Activated CD4-positive, alpha-beta memory T cell treated with anti-CD3 and anti-CD28 coated beads for 36 hours (primary cell): ENCODE measurements around the gene ATPAF2. TPM values are rescaled to one million over a fixed set of nuclear protein-coding genes. Genes with fewer than 3 reads are reported as not detected.

Source experiments
- CTCF ChIA-PET: fragments of 350-600 bp; sonication (Branson Sonifier 250); formaldehyde crosslinking; loops from one replicate; lab custom pipeline; 2021; ENCODE audit warnings: antibody characterized with exemption, inconsistent platforms; lab: Charles Lee
- POLR2A ChIA-PET: fragments of 350-600 bp; sonication (Branson Sonifier 250); formaldehyde crosslinking; loops from one replicate; lab custom pipeline; 2021; ENCODE audit warnings: antibody characterized with exemption; lab: Charles Lee
- DNase-seq: peaks from one replicate; pipeline ENCODE4 v3.0.0-alpha.2; 2020
- H3K27ac Mint-ChIP-seq: one replicate; pipeline ENCODE4 v1.8.0; 2021; ENCODE audit warnings: mixed read lengths
- H3K27me3 Mint-ChIP-seq: one replicate; pipeline ENCODE4 v1.8.0; 2021; ENCODE audit warnings: mixed read lengths
- H3K36me3 Mint-ChIP-seq: one replicate; pipeline ENCODE4 v1.8.0; 2021; ENCODE audit warnings: mixed read lengths
- H3K4me1 Mint-ChIP-seq: one replicate; pipeline ENCODE4 v1.8.0; 2021; ENCODE audit warnings: low read depth, mixed read lengths
- H3K4me3 Mint-ChIP-seq: one replicate; pipeline ENCODE4 v1.8.0; 2021; ENCODE audit warnings: mild to moderate bottlenecking, mixed read lengths
- H3K9me3 Mint-ChIP-seq: one replicate; pipeline ENCODE4 v1.8.0; 2021; ENCODE audit warnings: mixed read lengths
- intact Hi-C: fragments of 100-400 bp; cut with micrococcal nuclease; formaldehyde crosslinking; loops from one replicate; pipeline ENCODE4 v1.15.1; 2023
- total RNA-seq, 2 experiments: library from RNA; stranded (reverse); gene quantifications; one replicate each; pipeline ENCODE4 v1.2.3, GENCODE V29; 2021

ATPAF2 gene
- total RNA-seq, 2 experiments from 2014 or later: 27.5 to 30.0 TPM

DNA sequence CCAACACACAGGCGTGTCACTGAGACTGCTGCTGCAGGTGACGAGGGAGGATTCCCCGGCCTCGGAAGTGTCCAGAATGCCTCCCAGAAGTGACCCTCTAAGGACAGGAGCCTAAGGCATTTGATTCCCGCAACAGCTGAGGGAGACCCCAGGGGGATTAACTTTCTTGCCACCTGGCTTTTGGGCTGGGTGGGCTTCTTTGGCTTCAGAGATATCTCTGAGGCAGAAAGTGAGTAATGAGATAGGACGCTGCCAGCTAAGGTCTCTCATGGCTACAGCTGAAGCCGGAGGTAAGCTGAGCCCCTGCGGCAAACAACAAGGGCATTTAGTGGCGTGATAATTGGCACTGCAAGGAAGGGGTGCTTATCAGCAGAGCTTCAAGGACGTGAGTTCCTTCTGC, 49.4 kb downstream of the ATPAF2 start:
- Mint-ChIP-seq H3K27me3 (no peaks in the 10 kb centered on the region), H3K27ac (no peak overlapping the region), H3K36me3 (no peaks in the 10 kb centered on the region), H3K4me1 (no peaks in the 10 kb centered on the region), H3K9me3 (no peaks in the 10 kb centered on the region), H3K4me3 (no peak overlapping the region)
- intact Hi-C loops: loop anchor here (5.0 kb wide), 1 partner anchor 48 kb away; the partner anchor contains the start of genes ATPAF2 and GID4
- no peak for DNase-seq
- ChIA-PET CTCF (no interaction called here), POLR2A (no interaction called here)

DNA sequence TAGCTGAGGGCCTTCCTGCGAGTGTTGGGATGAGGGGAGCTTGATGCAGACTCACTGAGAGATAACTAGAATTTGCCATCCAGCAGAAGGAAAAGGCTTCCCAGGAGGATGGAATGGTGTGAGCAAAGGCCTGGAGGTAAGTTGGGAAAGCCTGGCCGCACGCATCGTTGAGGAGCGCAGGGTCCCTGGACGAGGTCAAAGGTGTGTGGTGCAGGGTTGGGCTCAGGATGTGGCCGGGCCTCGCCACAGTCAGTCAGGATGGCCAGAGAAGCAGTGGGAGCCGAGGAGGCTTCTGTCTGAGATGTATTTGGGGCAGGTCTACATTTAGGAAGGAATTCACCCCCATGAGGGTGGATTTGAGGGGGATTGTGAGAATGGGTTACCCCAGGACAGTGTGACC, 49.9 kb downstream of the ATPAF2 start:
- Mint-ChIP-seq H3K36me3 (no peaks in the 10 kb centered on the region), H3K27ac (no peak overlapping the region), H3K9me3 (no peaks in the 10 kb centered on the region), H3K27me3 (no peaks in the 10 kb centered on the region), H3K4me1 (no peaks in the 10 kb centered on the region), H3K4me3 (no peak overlapping the region)
- no peak for DNase-seq
- ChIA-PET CTCF (no interaction called here), POLR2A (no interaction called here)
- intact Hi-C loops: no loop called here

DNA sequence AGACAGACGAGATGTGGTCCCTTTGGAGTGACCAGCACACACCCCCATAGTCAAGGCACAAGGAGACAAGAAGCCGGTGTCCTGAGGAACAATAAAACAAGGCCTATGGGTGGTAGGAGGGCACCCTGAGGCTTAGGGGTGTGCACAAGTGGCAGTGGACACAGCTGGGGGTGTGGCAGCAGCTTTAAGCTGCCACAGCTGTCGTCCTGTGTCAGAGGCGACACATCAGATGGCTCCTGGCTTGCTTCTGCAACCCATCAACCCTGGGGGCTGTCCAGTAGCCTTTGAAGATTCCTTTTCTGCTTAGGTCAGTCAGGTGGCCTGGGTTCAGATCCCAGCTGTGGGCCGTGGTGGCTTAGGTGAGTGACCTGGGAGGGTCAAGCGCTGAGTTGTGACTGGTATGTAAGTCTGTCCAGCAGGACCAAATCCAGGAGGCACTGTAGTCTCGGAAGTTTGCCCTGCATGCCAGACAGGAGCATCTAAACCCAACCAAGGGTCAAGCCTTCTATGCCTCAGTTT, 50.5 kb downstream of the ATPAF2 start:
- ChIA-PET CTCF (no interaction called here), POLR2A (no interaction called here)
- no peaks in the 10 kb centered on the region for H3K9me3 Mint-ChIP-seq
- no peaks in the 10 kb centered on the region for H3K27me3 Mint-ChIP-seq
- intact Hi-C loops: no loop called here
- no peak overlapping the region for H3K27ac Mint-ChIP-seq
- H3K36me3 Mint-ChIP-seq: no peaks in the 10 kb centered on the region
- no peak for DNase-seq
- H3K4me1 Mint-ChIP-seq: no peaks in the 10 kb centered on the region
- H3K4me3 Mint-ChIP-seq: no peak overlapping the region

DNA sequence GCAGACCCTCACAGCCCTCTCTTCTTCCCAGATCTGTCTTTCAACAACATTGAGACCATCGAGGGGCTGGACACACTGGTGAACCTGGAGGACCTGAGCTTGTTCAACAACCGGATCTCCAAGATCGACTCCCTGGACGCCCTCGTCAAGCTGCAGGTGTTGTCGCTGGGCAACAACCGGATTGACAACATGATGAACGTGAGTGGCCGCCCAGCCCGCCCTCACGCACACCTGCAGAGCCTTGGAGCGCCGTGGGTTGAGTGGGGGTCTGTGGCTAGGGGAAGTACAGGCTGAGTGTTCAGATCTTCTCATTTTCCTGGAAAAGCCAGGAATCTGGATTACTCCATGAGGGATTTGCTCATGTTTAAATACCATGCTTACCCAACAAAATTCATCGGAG, 51.1 kb downstream of the ATPAF2 start:
- no peaks in the 10 kb centered on the region for H3K27me3 Mint-ChIP-seq
- no peaks in the 10 kb centered on the region for H3K9me3 Mint-ChIP-seq
- no peak overlapping the region for H3K27ac Mint-ChIP-seq
- H3K4me3 Mint-ChIP-seq: no peak overlapping the region
- no peaks in the 10 kb centered on the region for H3K4me1 Mint-ChIP-seq
- no peaks in the 10 kb centered on the region for H3K36me3 Mint-ChIP-seq
- ChIA-PET CTCF (no interaction called here), POLR2A (no interaction called here)
- intact Hi-C loops: no loop called here
- no peak for DNase-seq

DNA sequence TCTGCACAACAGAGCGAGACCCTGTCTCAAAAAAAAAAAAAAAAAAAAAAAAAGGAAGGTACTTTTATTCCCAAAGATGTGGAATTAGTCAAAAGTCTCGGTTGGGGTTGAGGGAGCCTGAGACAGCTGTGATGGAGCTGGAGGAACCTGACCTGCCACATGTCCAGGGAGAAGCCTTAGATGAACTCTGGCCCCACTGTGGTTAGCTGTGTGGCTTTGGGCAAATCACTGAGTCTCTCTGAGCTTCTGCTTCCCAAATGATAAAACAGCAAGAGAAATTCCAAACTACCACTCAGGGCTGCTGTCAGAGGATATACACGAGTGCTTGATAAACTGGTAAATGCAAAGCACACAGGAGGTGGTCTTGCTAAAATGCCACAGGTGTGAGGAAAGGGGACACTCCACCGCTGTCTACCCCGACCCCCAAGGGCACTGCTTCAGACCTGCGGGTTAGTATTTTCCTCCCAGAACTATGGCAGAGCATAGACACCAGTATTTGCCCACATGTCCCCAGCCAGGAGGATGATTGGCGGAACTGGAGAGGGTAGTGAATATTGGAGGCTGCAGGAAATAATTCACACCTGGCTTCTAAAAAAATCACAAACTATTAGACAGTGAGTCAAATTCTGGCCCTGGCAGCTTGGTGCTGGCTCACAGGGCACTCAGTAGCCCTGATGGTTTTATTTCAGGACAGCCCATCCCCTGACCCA, 51.6 kb downstream of the ATPAF2 start:
- H3K4me1 Mint-ChIP-seq: no peaks in the 10 kb centered on the region
- CTCF ChIA-PET: interaction anchor here (0.6 kb wide), 1 partner anchor 47 kb away, joined by 3 read pairs; no protein-coding TSS in a partner anchor
- H3K9me3 Mint-ChIP-seq: no peaks in the 10 kb centered on the region
- no peak for DNase-seq
- no peaks in the 10 kb centered on the region for H3K36me3 Mint-ChIP-seq
- no peaks in the 10 kb centered on the region for H3K27me3 Mint-ChIP-seq
- H3K4me3 Mint-ChIP-seq: no peak overlapping the region
- intact Hi-C loops: no loop called here
- no peak overlapping the region for H3K27ac Mint-ChIP-seq
- POLR2A ChIA-PET: no interaction called here

DNA sequence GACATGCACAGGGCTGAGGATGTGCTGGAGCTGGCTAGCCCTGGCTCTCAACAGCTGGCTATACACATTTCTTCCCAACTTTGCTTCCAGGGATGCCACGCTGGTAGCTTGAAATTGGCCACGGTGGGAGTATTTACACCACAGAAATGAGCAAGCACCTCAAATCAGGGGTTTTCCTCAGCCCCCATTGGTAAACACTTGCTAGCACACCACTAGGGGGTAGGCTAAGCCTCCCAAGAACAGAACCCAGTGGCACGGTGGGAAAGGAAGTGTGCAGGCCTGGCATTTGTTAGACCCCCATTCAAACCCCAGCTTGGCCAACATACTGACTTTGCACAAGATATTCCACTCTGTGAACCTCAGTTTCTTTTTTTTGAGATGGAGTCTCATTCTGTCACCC, 53.4 kb downstream of the ATPAF2 start:
- POLR2A ChIA-PET: no interaction called here
- DNase-seq: no peak
- intact Hi-C loops: no loop called here
- no peaks in the 10 kb centered on the region for H3K9me3 Mint-ChIP-seq
- H3K36me3 Mint-ChIP-seq: no peaks in the 10 kb centered on the region
- no peaks in the 10 kb centered on the region for H3K27me3 Mint-ChIP-seq
- H3K4me1 Mint-ChIP-seq: no peaks in the 10 kb centered on the region
- no peak overlapping the region for H3K27ac Mint-ChIP-seq
- H3K4me3 Mint-ChIP-seq: no peak overlapping the region
- CTCF ChIA-PET: interaction anchor here (0.6 to 2.1 kb wide), 2 partner anchors 48 to 228 kb away, joined by 4 to 8 read pairs; no protein-coding TSS in a partner anchor

DNA sequence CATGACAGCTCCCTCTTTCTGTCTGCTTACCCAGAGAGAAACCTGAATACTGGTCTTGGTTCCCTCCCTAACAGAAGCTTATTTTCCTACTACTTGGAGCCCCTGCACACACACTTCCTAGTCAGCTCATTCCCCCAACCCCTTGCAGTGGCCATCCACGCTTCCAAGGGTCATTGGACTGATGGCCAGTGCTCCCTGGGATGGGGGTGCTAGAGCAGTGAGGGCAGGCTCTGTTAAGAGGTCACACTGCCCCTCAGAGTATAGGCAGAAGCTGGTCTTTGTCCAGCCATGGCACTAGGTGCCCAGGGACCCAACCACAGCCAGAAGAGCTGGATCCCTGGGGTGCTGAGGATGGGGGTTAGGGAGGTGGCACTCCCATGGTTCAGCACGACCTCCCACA, 53.8 kb downstream of the ATPAF2 start:
- Mint-ChIP-seq H3K27ac (no peak overlapping the region), H3K36me3 (no peaks in the 10 kb centered on the region), H3K4me1 (no peaks in the 10 kb centered on the region), H3K4me3 (no peak overlapping the region), H3K9me3 (no peaks in the 10 kb centered on the region), H3K27me3 (no peaks in the 10 kb centered on the region)
- CTCF ChIA-PET: interaction anchor here (0.6 to 2.1 kb wide), 2 partner anchors 48 to 227 kb away, joined by 4 to 8 read pairs; no protein-coding TSS in a partner anchor
- POLR2A ChIA-PET: no interaction called here
- intact Hi-C loops: no loop called here
- DNase-seq: no peak

DNA sequence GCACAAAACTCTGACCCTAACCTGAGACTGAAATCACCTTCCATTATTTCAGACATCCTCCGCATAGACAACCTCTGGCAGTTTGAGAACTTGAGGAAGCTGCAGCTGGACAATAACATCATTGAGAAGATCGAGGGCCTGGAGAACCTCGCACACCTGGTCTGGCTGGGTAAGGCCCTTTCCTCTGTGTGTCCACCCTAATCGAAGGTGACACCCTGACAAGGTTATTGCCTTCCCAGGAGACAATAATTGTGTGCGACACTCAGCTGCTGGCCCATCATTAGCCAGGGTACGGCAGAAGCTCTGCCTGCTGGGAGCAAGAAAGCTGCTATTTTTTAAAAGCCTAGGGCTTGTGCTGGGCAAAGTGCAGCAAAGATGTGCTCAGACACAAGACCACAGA, 55.2 kb downstream of the ATPAF2 start:
- no peaks in the 10 kb centered on the region for H3K9me3 Mint-ChIP-seq
- no peaks in the 10 kb centered on the region for H3K27me3 Mint-ChIP-seq
- CTCF ChIA-PET: interaction anchor here (0.6 to 2.1 kb wide), 2 partner anchors 50 to 958 kb away, joined by 3 to 8 read pairs; no protein-coding TSS in a partner anchor
- H3K4me3 Mint-ChIP-seq: no peak overlapping the region
- H3K4me1 Mint-ChIP-seq: no peaks in the 10 kb centered on the region
- no peak for DNase-seq
- POLR2A ChIA-PET: no interaction called here
- H3K27ac Mint-ChIP-seq: no peak overlapping the region
- no peaks in the 10 kb centered on the region for H3K36me3 Mint-ChIP-seq
- intact Hi-C loops: no loop called here

DNA sequence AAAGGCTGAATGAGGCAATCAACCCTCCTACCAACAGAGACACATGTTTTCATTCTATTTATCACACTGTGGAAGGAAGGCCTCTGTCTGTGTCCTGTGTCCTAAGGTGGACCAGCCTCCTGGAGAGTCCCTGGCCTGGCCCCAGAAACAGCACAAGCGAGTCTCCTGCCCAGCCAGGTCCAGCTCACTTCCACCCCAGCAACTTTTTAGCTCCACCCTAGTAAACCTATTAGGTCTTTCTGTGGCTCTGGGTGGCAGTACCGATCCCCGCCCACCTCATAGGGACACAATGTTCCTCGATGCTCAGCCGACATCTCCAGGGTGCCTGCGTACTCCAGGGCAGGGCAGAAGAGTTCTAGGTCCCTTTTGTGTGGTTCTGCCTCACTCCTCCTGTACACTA, 55.6 kb downstream of the ATPAF2 start:
- H3K4me1 Mint-ChIP-seq: no peaks in the 10 kb centered on the region
- H3K27me3 Mint-ChIP-seq: no peaks in the 10 kb centered on the region
- ChIA-PET CTCF (no interaction called here), POLR2A (no interaction called here)
- intact Hi-C loops: no loop called here
- DNase-seq: no peak
- H3K4me3 Mint-ChIP-seq: no peak overlapping the region
- no peaks in the 10 kb centered on the region for H3K36me3 Mint-ChIP-seq
- no peak overlapping the region for H3K27ac Mint-ChIP-seq
- H3K9me3 Mint-ChIP-seq: no peaks in the 10 kb centered on the region

DNA sequence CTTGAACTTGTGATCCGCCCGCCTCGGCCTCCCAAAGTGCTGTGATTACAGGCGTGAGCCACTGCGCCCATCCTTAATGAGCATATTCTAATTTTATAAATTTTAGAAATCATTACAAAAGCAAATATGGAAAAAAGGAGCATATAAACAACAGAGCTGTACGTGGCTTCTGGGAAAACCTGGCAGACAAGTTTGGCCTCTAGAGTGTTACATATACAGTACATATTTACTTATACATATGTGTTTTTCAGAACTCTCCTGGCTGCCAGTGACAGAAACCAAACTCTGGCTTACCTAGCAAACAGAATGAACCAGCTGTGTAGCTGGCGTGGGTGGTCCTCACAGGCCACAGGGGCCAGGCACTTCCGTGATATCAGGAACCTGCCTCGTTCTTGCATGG, 56.2 kb downstream of the ATPAF2 start:
- no peak for DNase-seq
- Mint-ChIP-seq H3K27ac (no peak overlapping the region), H3K27me3 (no peaks in the 10 kb centered on the region), H3K4me3 (no peak overlapping the region), H3K36me3 (no peaks in the 10 kb centered on the region), H3K4me1 (no peaks in the 10 kb centered on the region), H3K9me3 (no peaks in the 10 kb centered on the region)
- CTCF ChIA-PET: no interaction called here
- intact Hi-C loops: no loop called here
- POLR2A ChIA-PET: no interaction called here

DNA sequence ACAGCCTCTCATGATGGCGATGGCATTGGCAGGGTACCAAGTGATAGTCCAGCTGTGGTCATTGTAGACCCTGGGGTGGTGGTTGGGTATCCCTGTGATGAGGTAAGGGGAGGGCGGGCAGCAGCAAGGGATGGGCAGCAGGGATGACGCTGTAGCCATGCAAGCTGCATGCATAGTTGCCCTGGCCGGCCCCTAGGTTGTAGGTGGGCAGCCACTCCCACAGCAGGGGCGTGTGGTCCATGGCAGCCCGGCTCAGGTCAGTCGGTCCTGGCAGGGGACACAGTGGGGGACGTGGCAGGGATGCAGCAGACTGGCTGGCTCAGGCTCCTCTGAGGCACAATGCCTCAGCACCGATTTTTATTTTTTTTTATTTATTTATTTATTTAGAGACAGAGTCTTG, 57.6 kb downstream of the ATPAF2 start:
- no peaks in the 10 kb centered on the region for H3K36me3 Mint-ChIP-seq
- H3K27ac Mint-ChIP-seq: no peak overlapping the region
- H3K4me3 Mint-ChIP-seq: no peak overlapping the region
- no peaks in the 10 kb centered on the region for H3K9me3 Mint-ChIP-seq
- DNase-seq: no peak
- CTCF ChIA-PET: no interaction called here
- intact Hi-C loops: no loop called here
- H3K4me1 Mint-ChIP-seq: no peaks in the 10 kb centered on the region
- H3K27me3 Mint-ChIP-seq: no peaks in the 10 kb centered on the region
- POLR2A ChIA-PET: no interaction called here

DNA sequence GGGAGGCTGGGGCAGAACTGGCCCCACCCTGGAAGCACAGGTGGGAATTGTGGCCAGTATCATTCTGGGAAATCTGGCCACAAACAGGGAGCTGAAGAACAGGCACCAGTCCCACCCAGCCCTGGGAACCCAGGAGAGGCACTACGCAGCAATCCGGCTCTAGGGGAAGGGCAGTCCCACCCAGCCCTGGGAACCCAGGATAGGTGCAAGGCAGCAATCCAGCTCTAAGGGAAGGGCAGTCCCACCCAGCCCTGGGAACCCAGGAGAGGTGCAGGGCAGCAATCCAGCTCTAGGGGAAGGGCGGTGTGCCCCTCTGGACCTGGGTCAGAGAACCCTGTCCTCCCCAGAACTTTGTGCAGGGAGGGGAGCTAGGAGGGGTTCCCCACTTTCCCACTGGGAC, 59.2 kb downstream of the ATPAF2 start:
- intact Hi-C loops: loop anchor here (10.0 kb wide), 1 partner anchor 385 kb away; the partner anchor contains the start of gene PEMT
- H3K36me3 Mint-ChIP-seq: no peaks in the 10 kb centered on the region
- ChIA-PET POLR2A (no interaction called here), CTCF (no interaction called here)
- H3K9me3 Mint-ChIP-seq: no peaks in the 10 kb centered on the region
- no peak for DNase-seq
- H3K27ac Mint-ChIP-seq: no peak overlapping the region
- H3K4me3 Mint-ChIP-seq: no peak overlapping the region
- no peaks in the 10 kb centered on the region for H3K27me3 Mint-ChIP-seq
- H3K4me1 Mint-ChIP-seq: no peaks in the 10 kb centered on the region
